Skeletal muscle tissue (tissue), 4 donors: ENCODE results near the gene RHBDL2. TPM values are rescaled to one million over a fixed set of nuclear protein-coding genes. Genes with fewer than 3 reads are reported as not detected.

Source experiments
- H3K27ac ChIP-seq: one replicate; pipeline ENCODE4 v1.7.0; 2013; ENCODE audit warnings: mild to moderate bottlenecking, low read depth, low read length, inconsistent platforms
- H3K27me3 ChIP-seq, 3 donors: one replicate each; pipeline ENCODE4 v1.7.0; 2013; ENCODE audit warnings: low read length in 3 of 3; ENCODE audit not compliant: control insufficient read depth in 3 of 3, insufficient read depth in 3 of 3
- H3K36me3 ChIP-seq, 3 donors: one replicate each; pipeline ENCODE4 v1.7.0; 2013; ENCODE audit warnings: low read length in 3 of 3; ENCODE audit not compliant: control insufficient read depth in 3 of 3, insufficient read depth in 3 of 3
- H3K4me1 ChIP-seq, 3 donors: one replicate each; pipeline ENCODE4 v1.7.0; 2013; ENCODE audit warnings: low read length in 3 of 3, mild to moderate bottlenecking in 3 of 3; ENCODE audit not compliant: control insufficient read depth in 3 of 3, insufficient read depth in 3 of 3
- H3K4me3 ChIP-seq, 3 donors: one replicate each; pipeline ENCODE4 v1.7.0; 2013; ENCODE audit warnings: low read length in 3 of 3
- H3K9ac ChIP-seq, 3 donors: one replicate each; pipeline ENCODE4 v1.7.0; 2013; ENCODE audit warnings: low read length in 3 of 3, mild to moderate bottlenecking in 3 of 3, moderate library complexity in 2 of 3, low read depth in 1 of 3
- H3K9me3 ChIP-seq, 3 donors: one replicate each; pipeline ENCODE4 v1.7.0; 2013; ENCODE audit warnings: low read length in 3 of 3; ENCODE audit not compliant: control insufficient read depth in 3 of 3
- total RNA-seq: library from RNA; depleted of rRNA; stranded (reverse); fragments of >200 nt; gene quantifications from one replicate; pipeline ENCODE4 v1.2.3, GENCODE V29; 2014
- donor health status: Osteomylitis.

RHBDL2 gene
- total RNA-seq, 1 donor from 2014 or later, result 0.52 TPM

DNA sequence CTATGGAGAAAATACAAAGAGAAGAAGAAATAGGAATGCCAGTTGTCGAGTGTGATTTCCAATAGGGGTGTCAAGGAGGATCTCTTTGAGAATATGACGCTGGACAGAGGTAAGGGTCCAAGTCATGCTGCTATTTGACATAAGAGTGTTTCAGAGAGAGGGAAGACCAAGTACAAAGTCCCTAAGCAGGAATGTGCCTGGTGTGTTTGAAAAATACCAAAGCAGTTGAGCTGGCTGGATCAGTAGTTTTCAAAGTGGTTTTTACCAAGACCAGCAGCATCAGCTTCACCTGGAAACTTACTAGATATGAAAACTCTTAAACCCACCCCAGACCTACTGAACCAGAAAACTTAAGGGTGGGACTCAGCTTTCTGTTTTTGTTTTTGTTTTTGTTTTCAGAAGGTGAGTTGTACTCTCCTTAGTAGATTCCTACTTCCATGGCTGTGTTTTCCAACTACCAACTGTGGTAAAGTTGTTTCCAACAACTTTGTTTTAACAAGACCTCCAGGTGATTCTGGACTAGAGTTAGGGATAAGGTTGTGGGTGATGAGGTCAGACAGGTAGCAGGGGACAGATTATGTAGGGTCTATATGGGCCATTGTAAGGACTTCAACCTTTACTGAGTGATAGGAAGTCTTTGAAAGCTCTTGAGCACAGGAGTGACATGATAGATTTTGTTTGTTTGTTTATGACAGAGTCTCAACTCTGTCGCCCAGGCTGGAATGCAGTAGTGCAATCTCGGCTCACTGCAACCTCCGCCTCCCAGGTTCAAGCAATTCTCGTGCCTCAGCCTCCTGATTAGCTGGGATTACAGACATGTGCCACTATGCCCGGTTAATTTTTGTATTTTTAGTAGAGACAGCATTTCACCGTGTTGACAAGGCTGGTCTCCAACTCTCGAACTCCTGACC is 53.0 kb downstream of the RHBDL2 start:
- no peak overlapping the region for H3K4me3 ChIP-seq
- no peaks in the 10 kb centered on the region for H3K36me3 ChIP-seq
- H3K27me3 ChIP-seq, result no peaks in the 10 kb centered on the region
- H3K27ac ChIP-seq, result no peak overlapping the region
- H3K4me1 ChIP-seq, result no peaks in the 10 kb centered on the region
- H3K9me3 ChIP-seq, result no peaks in the 10 kb centered on the region
- H3K9ac ChIP-seq, result no peak overlapping the region

DNA sequence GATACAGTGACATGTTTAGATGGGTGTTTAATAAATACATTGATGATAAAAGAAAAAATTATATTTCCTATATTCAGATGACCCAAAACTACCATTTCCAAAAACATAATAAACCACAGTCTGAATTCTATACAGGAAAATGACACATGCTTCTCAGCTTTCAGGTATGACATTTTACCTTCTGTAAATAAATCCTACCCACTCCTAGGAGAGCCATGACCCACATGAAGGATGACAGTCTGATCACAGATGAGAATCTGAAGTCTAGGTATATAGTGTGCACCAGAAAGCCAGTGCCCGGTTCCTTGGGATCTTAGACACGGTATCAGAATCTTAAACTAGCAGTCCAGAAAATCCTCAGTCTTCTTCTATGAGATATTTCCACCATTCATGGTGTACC is 56.5 kb downstream of the RHBDL2 start:
- H3K27ac ChIP-seq, result no peak overlapping the region
- no peaks in the 10 kb centered on the region for H3K36me3 ChIP-seq
- H3K9ac ChIP-seq, result no peak overlapping the region

DNA sequence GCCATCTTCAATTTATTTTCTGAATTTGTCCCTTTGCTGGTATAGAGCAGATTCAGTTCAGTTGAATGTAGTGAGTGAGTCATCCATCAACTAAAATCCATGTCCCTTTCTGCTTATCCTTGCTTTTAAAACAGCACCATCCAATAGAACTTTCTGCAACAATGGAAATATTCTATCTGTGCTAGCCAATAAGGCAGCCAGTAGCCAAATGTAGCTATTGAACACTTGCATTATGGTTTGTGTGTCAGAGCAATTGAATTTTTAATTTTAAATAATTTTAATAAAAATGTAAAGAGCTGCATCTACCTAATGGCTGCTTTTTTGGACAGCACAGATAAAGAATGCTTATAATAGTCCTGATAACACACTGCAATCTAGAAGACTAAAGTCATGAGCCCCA is 60.1 kb downstream of the RHBDL2 start, which contains the start of gene GJA9:
GJA9 (minus strand) TSS at position 101 of the 400 bp plus-strand sequence. CDS start 5,489 bp downstream, outside the sequence.
- Histone ChIP-seq H3K36me3 (no peaks in the 10 kb centered on the region), H3K4me3 (no peak within 1 kb of the TSS), H3K9me3 (no peaks in the 10 kb centered on the region), H3K4me1 (no peaks in the 10 kb centered on the region), H3K27me3 (no peaks in the 10 kb centered on the region), H3K27ac (no peak within 1 kb of the TSS), H3K9ac (no peak within 1 kb of the TSS)

More for the DNA sequence above, 56.5 kb downstream of the RHBDL2 start:
- H3K9me3 ChIP-seq, result no peaks in the 10 kb centered on the region
- H3K4me1 ChIP-seq, result no peaks in the 10 kb centered on the region
- no peaks in the 10 kb centered on the region for H3K27me3 ChIP-seq
- H3K4me3 ChIP-seq, result no peak overlapping the region

DNA sequence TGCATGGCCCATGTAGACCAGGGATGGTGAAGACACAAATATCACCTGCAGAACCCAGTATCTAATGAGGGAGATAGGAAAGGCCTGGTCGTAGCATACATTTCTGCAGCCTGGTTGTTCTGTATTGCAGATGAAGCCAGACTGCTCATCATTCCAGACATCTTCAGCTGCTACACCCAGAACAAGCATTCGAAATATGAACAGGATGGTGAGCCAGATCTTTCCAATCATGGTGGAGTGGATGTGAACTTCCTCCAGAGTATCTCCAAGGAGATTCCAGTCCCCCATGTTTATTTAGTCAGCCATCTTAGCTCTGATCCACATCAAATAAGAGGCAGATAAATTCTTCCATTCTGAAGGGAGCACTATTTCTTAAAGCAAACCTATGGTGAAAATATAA is 65.8 kb downstream of the RHBDL2 start:
- Histone ChIP-seq H3K9me3 (no peaks in the 10 kb centered on the region), H3K27me3 (no peaks in the 10 kb centered on the region), H3K36me3 (no peaks in the 10 kb centered on the region), H3K4me1 (peaks cover 13 to 19% (median 15%) of the 10 kb centered on the region in 3 donors), H3K9ac (no peak overlapping the region), H3K4me3 (no peak overlapping the region), H3K27ac (no peak overlapping the region)

DNA sequence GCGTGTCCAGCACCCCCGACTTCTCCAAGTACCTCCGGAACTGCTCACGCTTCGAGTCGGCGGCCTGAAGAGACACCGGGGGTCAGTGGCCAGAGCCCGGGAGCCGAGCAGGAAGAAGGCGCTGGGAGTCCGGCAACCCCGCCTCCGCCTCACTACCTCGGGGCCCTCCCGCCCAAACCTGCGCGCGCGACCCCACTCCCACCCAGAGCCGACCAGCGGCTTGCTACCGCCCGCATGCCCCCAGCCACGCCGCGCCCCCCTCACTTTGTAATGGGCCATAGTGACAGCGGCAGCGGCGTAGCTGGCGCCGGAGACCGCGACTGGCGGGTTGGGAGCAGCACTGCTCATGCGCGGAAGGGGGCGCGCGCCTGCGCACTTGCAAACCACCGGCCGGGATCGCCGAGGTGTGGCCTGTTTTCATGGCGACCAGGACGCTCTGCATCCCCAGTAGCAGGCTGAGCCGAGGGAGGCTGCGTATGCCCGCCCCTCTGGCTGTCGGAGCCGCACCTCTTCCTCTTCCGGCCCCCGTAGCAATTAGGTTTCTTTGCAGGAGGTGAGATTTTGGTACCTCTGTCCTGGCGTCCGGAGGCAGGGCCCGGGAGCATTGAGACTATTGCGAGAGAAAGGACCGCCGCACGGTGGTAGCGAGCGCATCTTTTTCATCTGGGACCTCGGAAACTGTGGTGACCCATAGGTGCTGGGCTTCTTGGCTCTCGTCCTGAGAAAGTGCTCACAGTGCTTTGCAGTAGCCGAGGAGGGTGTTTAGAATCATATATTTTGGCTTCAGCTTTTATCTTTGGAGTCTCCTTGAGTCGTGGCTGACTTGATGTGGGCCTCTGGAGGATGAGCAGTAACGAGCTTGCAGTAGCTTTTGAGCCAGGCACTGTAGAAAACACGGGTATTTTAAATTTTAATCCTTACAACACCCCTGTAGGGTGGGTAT is 68.3 kb downstream of the RHBDL2 start, which contains the start of gene MYCBP:
MYCBP (minus strand) TSS at position 322 of the 943 bp plus-strand sequence; CDS start at position 279, 43 bp downstream.
- no peaks in the 10 kb centered on the region for H3K36me3 ChIP-seq
- H3K27me3 ChIP-seq, result no peaks in the 10 kb centered on the region
- H3K27ac ChIP-seq, result peak within 1 kb of the TSS; percentile 77
- H3K9ac ChIP-seq, result peak within 1 kb of the TSS; percentile 85 to 94 (median 86)
- peaks cover 13 to 19% (median 15%) of the 10 kb centered on the region in 3 donors for H3K4me1 ChIP-seq
- H3K4me3 ChIP-seq, result peak within 1 kb of the TSS; percentile 92 to 98 (median 97)
- H3K9me3 ChIP-seq, result no peaks in the 10 kb centered on the region

DNA sequence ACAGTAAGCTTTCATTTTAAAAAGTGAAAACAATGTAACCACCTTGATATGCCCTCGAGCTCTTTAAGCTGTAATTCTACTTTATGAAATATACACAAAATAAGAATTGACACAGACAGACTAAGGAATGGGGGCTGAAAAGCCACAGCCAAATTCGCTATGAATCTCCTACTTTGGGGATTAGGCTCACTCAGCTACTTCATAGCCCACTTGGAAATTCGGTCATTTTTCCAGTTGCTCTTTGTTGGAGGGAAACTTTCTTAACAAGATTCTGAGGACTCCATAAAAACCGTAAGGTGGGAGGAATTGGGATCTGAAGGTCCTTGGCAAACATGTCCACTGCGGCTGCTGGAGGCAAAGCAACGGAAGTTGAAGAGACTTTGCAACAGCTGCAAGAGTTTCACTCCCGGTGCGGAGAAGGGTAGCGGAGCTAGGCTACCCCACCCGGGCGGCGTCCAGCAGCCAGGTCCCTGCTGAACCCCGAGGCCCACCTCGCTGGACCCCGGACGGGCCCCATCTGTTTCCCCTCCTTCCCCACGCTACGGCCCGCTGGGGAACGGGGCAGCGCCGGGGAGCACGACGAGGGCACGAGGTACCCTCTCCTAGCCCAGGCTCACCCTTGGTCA is 69.1 kb downstream of the RHBDL2 start:
- H3K27me3 ChIP-seq, result no peaks in the 10 kb centered on the region
- H3K36me3 ChIP-seq, result peaks cover 0 to 2% (median 0%) of the 10 kb centered on the region in 3 donors
- H3K4me1 ChIP-seq, result peaks cover 13 to 22% (median 15%) of the 10 kb centered on the region in 3 donors
- H3K4me3 ChIP-seq, result peak overlapping the region; percentile 92 to 98 (median 97)
- peak overlapping the region; percentile 77 for H3K27ac ChIP-seq
- H3K9ac ChIP-seq, result peak overlapping the region; percentile 81 to 94 (median 85)
- H3K9me3 ChIP-seq, result no peaks in the 10 kb centered on the region

DNA sequence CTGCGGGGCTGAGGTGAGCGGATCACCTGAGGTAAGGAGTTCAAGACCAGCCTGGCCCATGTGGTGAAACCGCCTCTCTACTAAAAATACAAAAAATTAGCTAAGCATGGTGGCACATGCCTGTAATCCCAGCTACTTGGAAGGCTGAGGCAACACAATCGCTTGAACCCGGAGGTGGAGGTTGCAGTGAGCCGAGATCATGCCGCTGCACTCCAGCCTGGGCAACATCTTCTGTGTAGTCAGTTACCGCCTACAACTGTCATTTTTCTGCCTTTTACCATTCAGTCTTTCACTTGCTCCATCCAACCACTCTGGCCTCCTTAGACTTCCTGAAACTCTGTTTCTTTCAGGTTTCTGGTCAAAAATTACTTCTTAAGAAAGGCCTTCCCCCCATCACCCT is 70.6 kb downstream of the RHBDL2 start:
- H3K9me3 ChIP-seq, result no peaks in the 10 kb centered on the region
- H3K4me1 ChIP-seq, result peaks cover 13 to 22% (median 15%) of the 10 kb centered on the region in 3 donors
- H3K9ac ChIP-seq, result no peak overlapping the region
- H3K27me3 ChIP-seq, result no peaks in the 10 kb centered on the region
- peaks cover 0 to 3% (median 0%) of the 10 kb centered on the region in 3 donors for H3K36me3 ChIP-seq
- H3K4me3 ChIP-seq, result no peak overlapping the region
- H3K27ac ChIP-seq, result no peak overlapping the region

DNA sequence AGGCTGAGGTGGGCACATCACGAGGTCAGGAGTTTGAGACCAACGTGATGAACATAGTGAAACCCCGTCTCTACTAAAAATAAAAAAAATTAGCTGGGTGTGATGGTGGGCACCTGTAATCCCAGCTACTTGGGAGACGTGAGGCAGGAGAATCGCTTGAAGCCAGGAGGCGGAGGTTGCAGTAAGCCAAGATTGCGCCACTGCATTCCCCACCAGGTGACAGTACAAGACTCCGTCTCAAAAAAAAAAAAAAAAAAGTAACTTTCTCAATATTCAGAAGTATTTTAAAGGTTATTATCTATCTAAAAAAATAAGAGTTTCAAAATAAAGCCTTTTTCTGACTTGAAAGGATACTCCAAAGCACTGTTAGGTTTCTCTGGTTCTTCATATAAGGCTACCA is 74.4 kb downstream of the RHBDL2 start:
- no peak overlapping the region for H3K27ac ChIP-seq
- H3K9me3 ChIP-seq, result no peaks in the 10 kb centered on the region
- H3K27me3 ChIP-seq, result no peaks in the 10 kb centered on the region
- no peak overlapping the region for H3K4me3 ChIP-seq
- H3K4me1 ChIP-seq, result peaks cover 16 to 28% (median 18%) of the 10 kb centered on the region in 3 donors
- no peak overlapping the region for H3K9ac ChIP-seq
- peaks cover 0 to 5% (median 5%) of the 10 kb centered on the region in 3 donors for H3K36me3 ChIP-seq

DNA sequence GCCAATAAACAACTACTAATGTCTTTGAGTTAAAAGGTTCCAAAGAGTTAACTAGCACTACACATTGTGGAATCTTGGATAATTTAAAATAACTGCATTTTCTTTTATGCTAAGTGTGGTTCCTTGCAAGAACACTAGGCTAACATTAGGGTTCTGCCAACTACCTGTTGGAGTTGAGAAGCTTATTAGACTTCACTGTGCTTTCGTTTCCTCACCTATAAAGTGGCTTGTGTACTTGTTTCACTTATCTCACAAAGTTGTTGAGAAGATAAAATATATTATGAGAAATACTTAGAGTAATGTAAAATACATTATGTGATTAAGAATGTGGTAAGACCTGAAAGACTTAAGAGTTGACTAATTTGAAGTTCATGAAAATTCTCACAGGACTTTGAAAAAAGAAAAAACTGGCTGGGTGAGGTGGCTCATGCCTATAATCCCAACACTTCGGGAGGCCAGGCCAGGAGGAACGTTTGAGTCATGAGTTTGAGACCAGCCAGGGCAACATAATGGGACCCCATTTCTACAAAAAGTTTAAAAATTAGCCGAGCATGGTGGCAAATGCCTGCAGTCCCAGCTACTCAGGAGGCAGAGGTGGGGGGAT is 76.4 kb downstream of the RHBDL2 start:
- Histone ChIP-seq H3K27me3 (no peaks in the 10 kb centered on the region), H3K9me3 (no peaks in the 10 kb centered on the region), H3K4me1 (peaks cover 21 to 35% (median 22%) of the 10 kb centered on the region in 3 donors), H3K4me3 (no peak overlapping the region), H3K27ac (no peak overlapping the region), H3K36me3 (peaks cover 0 to 5% (median 5%) of the 10 kb centered on the region in 3 donors), H3K9ac (peak overlapping the region in 1 of 3 donors; percentile 21)
